Upper lobe of left lung (tissue), 4 donors: ENCODE measurements around the gene SLC25A41.

Experiments used
- POLR2AphosphoS5 ChIP-seq, 2 donors: sonication (generic); formaldehyde crosslinking; IDR thresholded peaks; one replicate each; pipeline ENCODE4 v1.5.1; 2017; ENCODE audit warnings: antibody characterized with exemption in 2 of 2
- TF ChIP-seq, protein P1 (sequence below), 6 experiments: fragments of 450-650 bp in 4 of 6; fragments of 200-600 bp in 2 of 6; sonication (generic) in 2 of 6; IDR thresholded peaks; one replicate each; pipeline ENCODE4 v1.5.1; 2016 to 2019; ENCODE audit warnings: antibody characterized with exemption in 6 of 6

DNA sequence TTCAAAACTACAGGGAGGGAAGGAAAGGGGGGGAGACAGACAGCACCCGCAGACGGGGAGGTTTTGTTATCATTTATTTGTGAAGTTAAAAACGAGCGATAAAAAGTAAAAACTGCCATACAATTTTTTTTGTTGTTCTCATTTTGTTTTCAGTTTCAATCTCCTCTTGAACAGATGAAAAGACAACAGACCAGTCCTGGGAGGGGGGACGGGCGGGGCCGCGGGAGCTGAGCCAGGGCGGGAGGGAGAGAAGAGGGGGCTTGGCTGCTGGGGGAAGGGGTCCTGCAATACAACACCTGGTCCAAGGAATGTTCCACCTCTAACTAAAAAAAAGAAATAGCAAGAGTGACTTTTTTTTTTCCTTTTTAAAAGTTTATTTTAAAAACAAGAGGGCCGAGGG is 20.3 kb downstream of the SLC25A41 start:
- no peak for TF ChIP-seq POLR2AphosphoS5 (IDR thresholded peaks at IDR 0.05)
- TF ChIP-seq, protein P1, sequence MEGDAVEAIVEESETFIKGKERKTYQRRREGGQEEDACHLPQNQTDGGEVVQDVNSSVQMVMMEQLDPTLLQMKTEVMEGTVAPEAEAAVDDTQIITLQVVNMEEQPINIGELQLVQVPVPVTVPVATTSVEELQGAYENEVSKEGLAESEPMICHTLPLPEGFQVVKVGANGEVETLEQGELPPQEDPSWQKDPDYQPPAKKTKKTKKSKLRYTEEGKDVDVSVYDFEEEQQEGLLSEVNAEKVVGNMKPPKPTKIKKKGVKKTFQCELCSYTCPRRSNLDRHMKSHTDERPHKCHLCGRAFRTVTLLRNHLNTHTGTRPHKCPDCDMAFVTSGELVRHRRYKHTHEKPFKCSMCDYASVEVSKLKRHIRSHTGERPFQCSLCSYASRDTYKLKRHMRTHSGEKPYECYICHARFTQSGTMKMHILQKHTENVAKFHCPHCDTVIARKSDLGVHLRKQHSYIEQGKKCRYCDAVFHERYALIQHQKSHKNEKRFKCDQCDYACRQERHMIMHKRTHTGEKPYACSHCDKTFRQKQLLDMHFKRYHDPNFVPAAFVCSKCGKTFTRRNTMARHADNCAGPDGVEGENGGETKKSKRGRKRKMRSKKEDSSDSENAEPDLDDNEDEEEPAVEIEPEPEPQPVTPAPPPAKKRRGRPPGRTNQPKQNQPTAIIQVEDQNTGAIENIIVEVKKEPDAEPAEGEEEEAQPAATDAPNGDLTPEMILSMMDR (IDR thresholded peaks at IDR 0.05): no peak
